NCI-H2107 (cell line): ENCODE results near the gene SNX25.
"Not testable (repeated sequence)": the region's sequence is repeated elsewhere in the genome, so short reads cannot be mapped to it uniquely, and the experiment has no call there.

ENCODE experiments used
- DNase-seq: peaks from one replicate; lab custom pipeline; 2025; lab: John Stamatoyannopoulos, UW

Gene SNX25

DNA sequence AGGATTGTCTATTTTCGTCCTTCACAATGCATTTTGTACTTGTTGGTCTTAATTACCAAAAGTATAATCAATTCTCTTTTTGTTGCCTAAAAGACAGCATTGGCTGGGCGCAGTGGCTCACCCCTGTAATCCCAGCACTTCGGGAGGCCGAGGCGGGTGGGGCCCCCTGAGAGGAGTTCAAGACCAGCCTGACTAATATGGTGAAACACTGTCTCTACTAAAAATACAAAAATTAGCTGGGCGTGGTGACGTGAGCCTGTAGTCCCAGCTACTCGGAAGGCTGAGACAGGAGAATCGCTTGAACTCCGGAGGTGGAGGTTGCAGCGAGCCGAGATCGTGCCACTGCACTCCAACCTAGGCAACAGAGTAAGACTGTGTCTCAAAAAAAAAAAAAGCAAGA lies 4.3 kb upstream of the SNX25 start:
- not testable (repeated sequence) for DNase-seq

DNA sequence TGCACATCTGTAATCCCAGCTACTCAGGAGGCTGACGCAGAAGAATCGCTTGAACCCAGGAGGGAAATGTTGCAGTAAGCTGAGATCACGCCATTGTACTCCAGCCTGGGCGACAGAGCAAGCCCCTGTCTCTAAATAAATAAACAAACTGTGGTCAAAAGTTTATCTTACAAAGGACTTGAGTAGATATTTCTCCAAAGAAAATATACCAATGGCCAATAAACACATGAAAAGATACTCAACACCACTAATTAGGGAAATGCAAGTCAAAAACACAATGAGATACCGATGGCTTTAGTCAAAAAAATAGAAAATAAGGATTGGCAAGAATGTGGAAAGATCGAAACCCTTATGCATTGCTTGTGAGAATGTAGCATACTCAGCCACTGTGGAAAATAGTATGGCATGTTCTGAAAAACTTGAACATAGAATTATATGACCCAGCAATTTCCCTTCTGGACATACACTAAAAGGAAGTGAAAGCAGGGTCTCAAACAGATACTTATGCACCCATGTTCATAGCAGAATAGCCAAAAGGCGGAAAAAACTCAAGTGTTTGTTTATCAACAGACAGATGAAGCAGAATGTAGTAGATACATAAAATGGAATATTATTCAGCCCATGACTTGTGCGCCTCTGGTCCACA lies 3.6 kb upstream of the SNX25 start:
- DNase-seq: no peak

DNA sequence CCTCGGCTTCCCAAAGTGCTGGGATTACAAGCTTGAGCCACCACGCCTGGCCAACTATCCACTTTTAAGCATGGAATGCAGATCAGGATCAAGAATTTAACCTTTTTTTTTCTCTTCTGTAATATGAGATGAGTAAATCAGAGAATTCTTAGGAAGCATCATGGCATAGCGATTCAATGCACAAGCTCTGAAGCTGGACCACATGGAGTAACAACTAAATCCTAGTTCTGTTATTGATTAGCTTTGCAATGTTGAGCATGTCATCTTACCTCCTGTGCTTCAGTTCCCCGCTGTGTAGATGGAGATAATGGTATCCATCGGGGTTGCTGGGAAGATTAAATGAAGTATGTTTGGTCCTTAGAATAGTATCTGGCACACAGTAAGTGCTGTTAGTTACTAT lies 1.9 kb upstream of the SNX25 start:
- DNase-seq: no peak

DNA sequence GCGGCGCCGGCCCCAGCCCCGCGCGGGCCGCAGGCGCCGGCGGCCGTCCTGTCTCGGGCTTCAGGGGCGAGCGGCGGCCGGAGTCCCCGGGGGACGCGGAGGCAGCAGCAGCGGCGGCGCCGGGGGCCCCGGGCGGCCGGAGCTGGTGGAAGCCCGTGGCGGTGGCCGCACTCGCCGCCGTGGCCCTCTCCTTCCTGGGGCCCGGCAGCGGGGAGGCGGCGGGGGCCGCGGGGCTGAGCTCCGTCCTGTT lies 379 bp downstream of the SNX25 start:
- not testable (repeated sequence) for DNase-seq

DNA sequence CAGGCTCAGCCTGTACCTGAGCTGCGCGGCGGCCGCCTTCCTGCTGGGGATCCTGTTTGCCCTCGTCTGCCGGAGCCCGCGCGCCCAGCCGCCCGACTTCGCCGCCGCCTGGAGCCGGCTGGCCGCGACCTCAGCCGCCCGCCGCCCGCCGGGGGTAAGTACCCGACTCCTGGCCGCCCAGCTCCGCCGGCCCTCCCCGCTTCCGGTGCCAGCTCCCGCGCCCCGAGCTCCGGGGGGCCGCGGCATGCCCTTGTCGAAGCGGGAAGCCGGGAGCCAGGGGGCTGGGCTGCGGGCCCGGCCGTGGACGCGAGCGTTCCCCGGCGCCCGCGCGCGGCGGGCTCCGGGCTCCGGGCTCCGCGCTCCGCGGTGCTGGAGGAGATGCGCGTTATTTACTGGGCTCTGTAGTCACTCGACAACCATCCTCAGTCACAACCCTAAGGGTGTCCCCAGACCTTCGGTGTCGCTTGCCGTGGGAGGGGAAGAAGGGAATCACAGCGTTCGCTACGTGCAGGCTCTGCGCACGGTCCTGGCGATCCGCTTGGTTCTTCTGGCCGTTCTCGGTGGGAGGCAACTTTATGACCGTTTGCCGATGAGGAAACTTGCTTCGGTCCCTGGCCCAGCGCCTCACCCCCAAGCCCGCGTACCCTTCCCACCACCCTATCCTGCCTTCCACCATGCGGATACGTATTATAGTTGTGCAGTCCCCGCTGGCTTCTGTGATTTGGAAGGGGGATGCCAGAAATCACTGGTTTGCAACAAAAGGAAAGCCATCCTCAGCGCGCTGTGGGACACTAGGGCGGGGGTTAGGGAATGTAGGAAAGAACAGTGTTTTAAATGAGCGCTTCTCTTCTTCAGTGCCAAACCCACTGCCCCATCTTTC lies 944 bp downstream of the SNX25 start:
- DNase-seq: no peak

DNA sequence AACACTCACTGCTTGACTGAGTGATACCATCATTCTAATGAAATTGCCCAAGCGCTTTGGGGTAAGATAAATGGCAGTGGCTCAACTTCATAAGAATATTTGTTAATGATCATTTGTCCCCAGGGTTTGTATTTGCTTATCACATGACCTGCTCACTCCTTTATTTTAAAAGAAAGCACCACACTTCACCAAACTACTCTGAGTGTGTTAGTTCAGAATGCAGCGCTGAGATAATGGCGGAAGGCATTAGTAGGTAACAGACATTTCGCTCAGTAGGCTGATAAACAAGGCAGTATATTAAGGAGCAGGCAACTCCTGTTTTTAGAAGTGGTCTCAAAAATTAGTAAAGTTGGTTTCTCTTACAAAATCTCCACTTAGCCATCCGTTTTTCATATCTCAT lies 1.6 kb downstream of the SNX25 start:
- DNase-seq: no peak

DNA sequence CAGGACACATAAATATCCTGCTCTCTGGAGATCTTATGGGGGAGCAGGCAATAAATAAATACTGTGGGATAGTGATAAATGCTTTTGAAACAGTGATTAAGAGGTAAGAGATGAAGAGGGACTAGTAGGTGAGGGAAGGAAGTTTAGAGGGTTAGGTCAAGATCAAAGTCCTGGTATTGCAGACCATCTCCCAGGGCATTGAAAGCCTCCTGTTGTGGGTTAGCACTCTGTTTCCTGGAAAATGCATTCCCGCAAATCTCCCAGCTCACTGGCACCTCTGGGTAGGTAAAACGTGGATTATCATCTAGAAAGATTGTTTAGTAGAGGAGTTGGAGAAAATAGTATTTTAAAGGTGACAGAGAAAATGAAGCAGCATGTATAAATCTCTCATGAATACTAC lies 2.2 kb downstream of the SNX25 start:
- DNase-seq: no peak

DNA sequence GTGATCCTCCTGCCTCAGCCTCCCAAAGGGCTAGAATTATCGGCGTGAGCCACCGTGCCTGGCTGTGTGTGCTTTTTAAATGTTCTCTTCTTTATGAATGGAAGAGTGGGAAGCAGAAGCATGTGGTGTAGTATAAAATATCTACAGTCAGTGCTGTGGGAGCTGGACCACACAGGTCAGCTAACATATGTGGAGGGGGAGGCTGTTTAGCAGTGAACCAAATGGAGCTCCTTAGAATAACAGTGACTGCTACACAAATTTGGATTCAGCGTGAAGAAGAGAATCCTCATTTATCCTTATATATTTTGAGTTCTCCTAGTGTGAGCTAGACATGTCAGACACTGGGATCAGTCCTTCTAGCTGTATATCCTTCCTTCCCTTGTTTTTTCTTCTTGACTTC lies 3.2 kb downstream of the SNX25 start:
- DNase-seq: no peak

DNA sequence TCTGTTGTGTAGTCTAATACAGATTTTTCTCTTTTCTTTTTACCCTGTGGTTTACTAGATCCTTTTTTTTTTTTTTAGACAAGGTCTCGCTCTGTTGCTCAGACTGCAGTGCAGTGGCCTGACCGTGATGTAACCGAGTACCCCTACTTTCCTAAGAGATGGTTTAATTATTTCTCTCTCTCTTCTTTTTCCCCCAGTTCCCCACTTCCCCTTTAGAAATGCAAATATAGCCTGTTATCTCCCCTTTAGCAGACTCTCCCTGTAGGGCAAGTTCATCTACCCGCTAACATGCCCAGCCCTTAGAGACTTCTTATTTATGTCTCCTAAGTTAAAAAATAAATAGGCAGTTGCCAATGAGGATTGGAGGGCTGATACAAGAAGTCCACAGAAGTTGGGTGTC lies 4.5 kb downstream of the SNX25 start:
- DNase-seq: no peak

DNA sequence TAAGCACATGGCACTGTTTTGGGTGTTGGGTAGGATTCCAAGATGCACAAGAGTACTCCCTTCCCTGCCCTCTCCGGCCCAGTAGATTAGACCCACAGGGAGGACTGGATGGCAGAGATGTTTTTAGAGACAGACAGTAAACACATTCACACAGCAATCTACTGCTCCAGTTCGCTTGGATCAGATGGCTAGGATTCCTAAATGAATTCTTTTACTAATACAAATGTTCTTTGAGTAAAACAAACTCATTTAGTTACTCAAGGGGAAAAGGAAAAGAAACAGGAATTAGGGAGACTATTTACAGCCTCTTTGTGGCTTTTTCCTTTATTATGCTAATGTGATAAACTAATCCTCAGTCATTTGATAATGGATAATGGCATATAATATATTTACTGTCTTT lies 5.9 kb downstream of the SNX25 start:
- DNase-seq: no peak

DNA sequence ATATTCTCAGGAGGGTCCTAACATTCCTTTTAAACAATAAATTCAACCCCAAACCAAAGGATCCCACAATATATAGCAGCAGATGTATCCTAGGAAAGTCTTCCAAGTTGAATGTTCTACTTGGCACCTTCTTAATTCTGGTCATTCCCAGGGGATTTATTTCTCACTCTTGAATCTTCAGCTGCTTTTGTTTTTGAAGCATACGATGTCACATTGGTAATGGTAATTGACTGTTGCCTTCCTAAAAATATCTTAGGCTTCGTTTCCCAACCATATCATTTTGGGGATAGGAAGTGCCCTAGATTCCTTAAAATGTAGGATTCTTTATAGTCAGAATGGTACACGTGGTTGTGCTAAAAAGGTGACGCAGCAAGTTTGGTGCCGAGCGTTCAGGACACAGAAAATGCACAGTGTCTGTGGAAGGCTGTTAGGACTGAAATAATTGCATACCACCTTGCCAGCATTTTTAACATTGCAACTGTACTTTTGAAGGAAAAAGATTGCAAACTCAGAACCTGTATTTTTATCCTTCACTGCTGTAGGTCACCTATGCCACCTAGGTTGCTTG lies 8.1 kb downstream of the SNX25 start:
- no peak for DNase-seq

DNA sequence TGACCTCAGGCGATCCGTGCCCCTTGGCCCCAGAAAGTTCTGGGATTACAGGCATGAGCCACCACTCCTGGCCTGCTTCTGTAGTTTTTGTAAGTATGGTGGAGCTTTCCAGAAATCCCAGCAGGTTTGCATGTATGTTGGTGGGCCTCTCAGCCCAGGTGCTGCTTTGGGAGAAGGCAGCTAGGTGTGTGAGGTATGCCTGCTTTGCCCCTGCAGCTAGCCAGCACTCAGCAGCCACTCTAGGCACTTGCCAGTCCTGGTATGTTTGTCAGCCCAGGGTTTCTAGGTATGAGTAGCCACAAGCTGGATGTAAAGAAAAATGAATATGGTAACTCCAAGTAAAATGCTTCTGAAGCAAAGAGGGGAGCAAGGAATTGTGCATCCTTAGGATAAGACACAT lies 8.9 kb downstream of the SNX25 start:
- DNase-seq: no peak

DNA sequence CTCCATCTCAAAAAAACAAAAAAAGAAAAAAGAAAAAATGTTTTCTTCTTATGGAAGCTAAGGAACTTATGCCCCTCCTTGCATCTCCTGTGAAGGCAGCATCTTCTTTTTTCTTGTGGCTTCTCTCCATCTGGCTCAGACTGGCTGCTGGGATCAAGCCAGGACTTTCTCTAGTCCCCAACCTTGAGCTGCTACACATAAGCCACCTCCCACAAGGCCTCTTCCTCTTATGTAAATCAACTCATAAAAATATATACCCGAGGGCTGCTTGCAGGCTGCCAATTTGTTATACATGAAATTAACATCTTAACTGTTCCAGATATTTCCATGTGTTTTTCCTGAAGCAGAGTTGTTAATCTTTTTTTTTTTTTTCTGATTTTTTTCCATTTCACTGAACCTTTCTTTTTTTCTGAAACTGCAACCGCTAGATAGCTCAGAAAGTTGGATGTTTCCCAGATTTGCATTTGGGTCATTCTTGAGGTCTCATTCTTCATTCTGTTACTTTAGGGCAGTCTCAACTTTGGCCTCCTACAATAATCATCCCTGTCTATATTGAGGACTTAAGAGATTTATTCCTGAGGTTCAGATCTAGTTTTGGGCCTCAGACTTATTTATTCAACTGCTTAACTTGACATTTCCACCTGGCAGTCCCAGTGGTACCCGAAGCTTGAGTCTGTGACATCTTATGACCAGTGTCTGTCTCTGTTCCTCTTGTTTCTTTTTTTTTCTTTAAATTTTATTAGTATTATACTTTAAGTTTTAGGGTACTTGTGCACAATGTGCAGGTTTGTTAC lies 10.3 kb downstream of the SNX25 start:
- DNase-seq: no peak

DNA sequence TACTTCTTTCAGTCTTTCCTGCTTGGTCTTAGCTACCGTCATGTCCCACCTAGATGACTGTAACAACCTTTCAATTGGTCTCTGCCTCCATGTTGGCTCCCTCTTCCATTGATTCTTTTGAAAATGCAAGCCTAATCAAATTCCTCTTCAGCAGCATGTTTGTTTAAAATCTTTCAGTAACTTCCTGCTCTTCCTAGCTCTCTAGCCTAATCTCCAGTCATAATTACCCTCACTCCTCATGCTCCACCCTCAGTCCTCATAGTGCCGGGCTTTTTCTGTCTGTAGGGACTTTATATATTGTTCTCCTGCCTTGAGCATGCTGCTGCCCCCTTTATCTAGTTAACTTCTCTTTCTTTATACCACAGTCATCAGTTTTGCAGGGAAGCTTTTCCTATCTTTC lies 12.1 kb downstream of the SNX25 start:
- DNase-seq: no peak

DNA sequence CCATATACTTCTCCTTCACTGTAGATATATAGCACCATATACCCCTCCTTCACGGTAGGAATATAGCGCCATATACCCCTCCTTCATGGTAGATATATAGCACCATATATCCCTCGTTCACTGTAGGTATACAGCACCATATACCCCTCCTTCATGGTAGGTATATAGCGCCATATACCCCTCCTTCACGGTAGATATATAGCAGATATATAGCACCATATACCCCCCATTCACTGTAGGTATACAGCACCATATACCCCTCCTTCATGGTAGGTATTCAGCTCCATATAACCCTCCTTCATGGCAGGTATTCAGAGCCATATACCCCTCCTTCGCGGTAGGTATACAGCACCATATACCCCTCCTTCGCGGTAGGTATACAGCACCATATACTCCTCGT lies 12.5 kb downstream of the SNX25 start:
- no peak for DNase-seq

DNA sequence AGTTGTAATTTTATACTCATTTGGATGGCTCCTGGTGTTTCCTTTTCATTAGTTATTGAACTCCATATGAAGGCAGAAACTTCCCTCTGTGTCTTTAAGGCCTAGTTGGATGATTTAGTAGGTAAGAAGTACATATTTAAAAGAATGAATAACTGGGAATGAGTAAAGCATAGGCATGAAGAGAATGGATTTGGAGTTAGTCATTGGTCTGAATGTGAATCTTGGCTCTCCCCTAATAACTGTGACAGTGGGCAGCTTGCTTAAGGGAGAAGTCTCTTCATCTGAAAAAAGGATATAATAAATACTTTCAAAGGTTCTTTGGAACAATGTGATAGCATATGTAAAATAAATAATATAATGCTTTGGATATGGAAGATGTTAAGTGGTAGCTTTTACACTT lies 13.2 kb downstream of the SNX25 start:
- DNase-seq: no peak

DNA sequence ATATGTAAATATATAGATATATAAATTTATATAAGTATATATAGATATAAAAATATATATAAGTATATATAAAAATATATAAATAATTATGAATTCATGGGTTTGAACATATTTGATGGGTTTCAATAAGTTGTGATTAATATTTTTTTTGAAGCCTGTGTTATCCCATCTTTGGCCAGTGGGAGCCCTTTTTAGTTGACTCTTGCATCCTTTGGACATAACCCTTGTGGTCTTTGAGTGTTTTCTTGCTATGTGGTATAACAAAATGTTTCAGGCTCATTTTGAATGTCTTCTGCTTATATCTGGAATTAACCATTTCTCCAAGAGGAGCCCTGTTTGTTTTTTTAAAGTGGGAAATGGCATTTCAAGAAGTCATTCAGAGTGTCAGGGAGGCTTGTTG lies 15.2 kb downstream of the SNX25 start:
- DNase-seq: no peak

DNA sequence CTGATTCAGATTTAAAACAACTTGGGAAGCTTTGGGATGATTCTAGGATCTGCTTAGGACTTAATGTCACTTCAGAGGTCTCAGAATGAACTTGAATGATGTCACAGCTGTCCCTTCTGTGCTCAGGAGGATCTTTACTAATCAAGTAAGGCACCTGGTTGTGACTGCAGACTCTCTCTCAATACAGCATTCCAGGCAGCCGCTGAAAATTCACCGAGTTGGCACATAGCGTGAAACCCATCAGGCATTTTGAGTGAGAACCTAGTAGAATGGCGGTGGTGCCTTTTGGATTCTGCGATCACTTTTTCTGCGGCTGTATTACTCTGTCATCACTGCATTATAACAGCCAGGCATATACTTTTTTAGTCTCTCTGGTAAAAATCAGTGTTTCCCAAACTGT lies 16.5 kb downstream of the SNX25 start:
- DNase-seq: no peak

DNA sequence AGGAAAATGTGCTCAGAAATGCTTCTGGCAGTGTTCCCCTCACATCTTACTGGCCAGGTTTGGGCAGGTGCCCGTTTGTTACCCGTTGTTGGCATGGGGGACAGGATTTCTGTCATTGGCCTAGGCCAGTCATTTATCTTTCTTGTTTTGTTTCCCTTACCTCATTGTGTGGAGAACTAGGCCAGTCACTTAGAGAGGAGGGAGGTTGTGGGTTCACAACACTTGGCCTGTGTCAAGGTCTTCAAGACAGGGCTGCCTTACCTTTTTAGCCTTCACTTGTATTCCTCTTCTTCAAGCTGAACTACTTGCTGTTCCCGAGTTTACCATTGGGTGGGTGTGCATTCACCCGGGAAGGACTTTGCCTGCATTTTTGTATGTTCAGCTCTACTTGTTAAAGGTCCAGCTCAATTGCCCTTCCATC lies 17.7 kb downstream of the SNX25 start:
- DNase-seq: no peak

DNA sequence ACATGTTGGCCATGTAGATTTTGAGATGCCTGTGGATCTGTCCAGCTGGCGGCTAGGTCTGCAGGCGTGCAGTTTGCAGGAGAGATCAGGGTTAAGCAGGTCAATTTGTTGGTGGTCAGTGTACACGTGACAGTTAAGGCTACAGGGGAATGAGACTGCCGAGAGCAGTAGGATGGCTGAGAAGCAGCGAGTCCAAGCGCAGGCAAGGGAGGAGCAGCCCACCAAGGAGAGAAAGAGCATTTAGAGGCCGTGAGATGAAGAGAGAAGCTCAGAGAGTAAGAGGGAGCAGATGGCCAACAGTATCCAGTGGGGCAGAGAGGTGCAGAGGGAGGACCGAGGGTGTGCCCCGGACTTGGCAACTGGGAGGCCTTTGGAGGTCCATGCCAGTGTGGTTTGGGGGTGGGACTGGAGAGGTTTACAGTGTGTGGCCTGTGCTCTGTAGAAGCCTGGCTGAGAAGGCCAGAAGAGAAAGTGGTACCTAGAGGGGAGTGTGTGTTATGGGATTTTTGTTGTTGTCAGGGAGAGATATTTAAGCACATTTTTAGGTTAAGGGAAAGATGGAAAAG lies 18.4 kb downstream of the SNX25 start:
- DNase-seq: no peak

DNA sequence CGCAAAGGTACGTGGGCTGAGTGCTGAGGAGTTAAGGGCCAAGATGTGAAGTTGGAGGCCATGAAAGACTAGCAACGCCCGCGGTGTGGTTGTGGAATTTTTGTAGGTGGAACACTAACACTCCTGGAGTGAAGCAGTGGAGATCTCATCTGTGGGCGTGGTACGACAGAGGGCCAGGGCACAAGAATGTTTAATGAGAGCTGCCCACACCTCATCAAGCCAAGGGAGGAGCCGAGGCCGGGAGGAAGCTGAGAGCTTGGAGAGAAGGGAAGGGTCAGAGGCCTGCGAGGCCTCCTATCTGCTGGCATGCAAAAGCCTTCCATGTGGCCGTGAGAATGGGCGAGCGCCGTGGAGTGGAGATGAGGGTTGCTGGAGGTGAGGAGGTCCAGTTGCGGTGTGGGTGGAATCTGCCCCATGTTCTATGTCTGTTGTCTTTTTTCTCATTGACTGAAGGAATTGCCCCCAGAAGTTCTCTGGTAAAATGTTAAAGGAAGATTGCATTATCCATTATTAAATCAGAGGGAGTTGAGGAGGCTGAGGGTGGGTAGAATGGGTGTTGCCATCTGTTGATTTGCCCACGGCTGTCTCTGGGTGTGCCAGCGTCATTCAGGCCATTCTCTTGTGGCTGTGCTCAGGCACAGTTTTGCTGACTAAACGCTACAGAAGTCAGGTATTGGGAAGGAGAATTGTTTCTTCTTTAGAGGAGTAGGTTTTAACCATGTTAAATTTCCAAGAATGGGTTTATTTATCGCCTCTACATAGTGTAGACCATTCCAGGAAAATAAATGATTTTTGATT lies 19.8 kb downstream of the SNX25 start:
- DNase-seq: no peak

DNA sequence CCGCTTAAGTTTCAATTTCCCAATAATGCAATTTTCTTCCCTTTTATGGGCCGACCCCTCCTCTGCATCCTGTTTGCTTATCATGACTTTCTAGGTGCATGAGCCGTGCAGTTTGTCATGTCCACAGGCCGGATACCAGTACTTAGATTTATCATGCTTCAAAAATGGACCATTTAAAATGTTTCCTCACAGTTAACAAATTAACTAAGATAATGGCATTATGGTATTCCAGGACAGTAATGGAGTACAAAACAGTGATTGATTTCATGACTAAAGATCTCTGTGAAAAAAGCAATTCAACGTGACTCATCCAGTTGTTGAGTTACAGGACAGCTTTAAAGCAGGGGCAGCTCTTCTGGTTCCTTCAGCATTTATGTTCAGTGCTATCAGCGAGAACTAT lies 23.0 kb downstream of the SNX25 start:
- DNase-seq: no peak
